WTC11 (cell line): ENCODE measurements around the gene D2HGDH. TPM values are rescaled to one million over a fixed set of nuclear protein-coding genes. Genes with fewer than 3 reads are reported as not detected.

ENCODE experiments used
- ATAC-seq: fragments of 200-7000 bp; cut with Tn5 transposase; 2 replicates; pipeline ENCODE4 v1.10.0; 2021; ENCODE audit warnings: mild to moderate bottlenecking, moderate library complexity
- CTCF ChIA-PET: fragments of 300-600 bp; sonication (Branson Sonifier 250); formaldehyde crosslinking; loops from one replicate; lab custom pipeline; 2021; ENCODE audit warnings: antibody characterized with exemption; lab: Charles Lee
- POLR2A ChIA-PET: fragments of 350-600 bp; sonication (Branson Sonifier 250); formaldehyde crosslinking; loops from one replicate; lab custom pipeline; 2021; ENCODE audit warnings: antibody characterized with exemption; lab: Charles Lee
- DNase-seq: peaks from one replicate; pipeline ENCODE4 v3.0.0; 2021; ENCODE audit warnings: low spot score
- H3K27ac Mint-ChIP-seq: 2 replicates; pipeline ENCODE4 v1.8.0; 2021; ENCODE audit warnings: mixed read lengths
- H3K27me3 Mint-ChIP-seq: 2 replicates; pipeline ENCODE4 v1.8.0; 2021; ENCODE audit warnings: low read depth, mild to moderate bottlenecking, moderate library complexity, mixed read lengths
- H3K36me3 Mint-ChIP-seq: 2 replicates; pipeline ENCODE4 v1.8.0; 2021; ENCODE audit warnings: mixed read lengths
- H3K4me1 Mint-ChIP-seq: 2 replicates; pipeline ENCODE4 v1.8.0; 2022; ENCODE audit warnings: mixed read lengths
- H3K4me3 Mint-ChIP-seq: 2 replicates; pipeline ENCODE4 v1.8.0; 2021; ENCODE audit warnings: mild to moderate bottlenecking, moderate library complexity, mixed read lengths
- H3K9me3 Mint-ChIP-seq: 2 replicates; pipeline ENCODE4 v1.8.0; 2021; ENCODE audit warnings: mixed read lengths
- ATF6 ChIP-seq: sonication (generic); formaldehyde crosslinking; IDR thresholded peaks from 2 replicates; pipeline ENCODE4 v1.8.1; 2023; ENCODE audit warnings: mild to moderate bottlenecking, missing genetic modification reagents
- CTCF ChIP-seq: fragments of 200-600 bp; IDR thresholded peaks from 2 replicates; pipeline ENCODE4 v1.8.0; 2022; ENCODE audit warnings: antibody characterized with exemption
- EMX1 ChIP-seq: fragments of 250-450 bp; sonication (Bioruptor Pico); IDR thresholded peaks from 2 replicates; pipeline ENCODE4 v1.8.0; 2021; ENCODE audit warnings: mild to moderate bottlenecking
- GABPB1 ChIP-seq: sonication (generic); formaldehyde crosslinking; IDR thresholded peaks from 2 replicates; pipeline ENCODE4 v1.8.1; 2023; ENCODE audit warnings: mild to moderate bottlenecking, missing genetic modification reagents
- JUN ChIP-seq: sonication (generic); formaldehyde crosslinking; IDR thresholded peaks from 2 replicates; pipeline ENCODE4 v1.8.0; 2023; ENCODE audit warnings: mild to moderate bottlenecking, missing genetic modification reagents
- MAX ChIP-seq: sonication (generic); formaldehyde crosslinking; IDR thresholded peaks from 2 replicates; pipeline ENCODE4 v1.8.0; 2022; ENCODE audit warnings: mild to moderate bottlenecking, missing genetic modification reagents
- MLX ChIP-seq: sonication (generic); formaldehyde crosslinking; IDR thresholded peaks from 2 replicates; pipeline ENCODE4 v1.8.1; 2023; ENCODE audit warnings: mild to moderate bottlenecking, missing genetic modification reagents, moderate library complexity
- OVOL2 ChIP-seq: fragments of 250-450 bp; sonication (Bioruptor Pico); IDR thresholded peaks from 2 replicates; pipeline ENCODE4 v1.9.0; 2021; ENCODE audit warnings: mild to moderate bottlenecking, borderline replicate concordance
- PREB ChIP-seq: sonication (generic); formaldehyde crosslinking; IDR thresholded peaks from 2 replicates; pipeline ENCODE4 v1.8.1; 2022; ENCODE audit warnings: mild to moderate bottlenecking, missing genetic modification reagents, moderate library complexity, borderline replicate concordance
- RELA ChIP-seq: sonication (generic); formaldehyde crosslinking; IDR thresholded peaks from 2 replicates; pipeline ENCODE4 v1.8.1; 2022; ENCODE audit warnings: missing genetic modification reagents, mild to moderate bottlenecking, borderline replicate concordance
- STAT6 ChIP-seq: sonication (generic); formaldehyde crosslinking; conservative IDR thresholded peaks from 2 replicates; pipeline ENCODE4 v1.8.1; 2023; ENCODE audit warnings: mild to moderate bottlenecking, low read depth, missing genetic modification reagents, moderate library complexity
- ZBTB43 ChIP-seq: sonication (generic); formaldehyde crosslinking; IDR thresholded peaks from 2 replicates; pipeline ENCODE4 v1.8.1; 2023; ENCODE audit warnings: mild to moderate bottlenecking, missing genetic modification reagents
- ZNF416 ChIP-seq: fragments of 250-450 bp; sonication (Bioruptor Pico); IDR thresholded peaks from 2 replicates; pipeline ENCODE4 v1.9.0; 2021; ENCODE audit warnings: mild to moderate bottlenecking, inconsistent platforms
- total RNA-seq: library from RNA; stranded (reverse); gene quantifications from 3 replicates; pipeline ENCODE4 v1.2.3, GENCODE V29; 2021

Gene D2HGDH
- total RNA-seq, 1 experiment from 2014 or later, result 22.7 TPM

- Mint-ChIP-seq H3K36me3 (peaks cover 53% of the 10 kb centered on the region), H3K27ac (no peak overlapping the region), H3K9me3 (peaks cover 19% of the 10 kb centered on the region), H3K27me3 (no peaks in the 10 kb centered on the region), H3K4me1 (no peaks in the 10 kb centered on the region), H3K4me3 (no peak overlapping the region)
- peak; percentile 72 for DNase-seq
- ATAC-seq, result peak; percentile 88
- TF ChIP-seq MLX (CRISPR knock-in tag) (no peak), JUN (CRISPR knock-in tag) (no peak), MAX (CRISPR knock-in tag) (peak; percentile 52; the same call in 1 of the 2 replicates), CTCF (peak; percentile 29; the same call in 1 of the 2 replicates)
- ChIA-PET CTCF (interaction anchor here (1.0 to 2.5 kb wide), 3 partner anchors 9 to 49 kb away, joined by 3 to 11 read pairs (median 6); partner anchors contain the start of genes D2HGDH and ING5), POLR2A (no interaction called here)
Observed at GRCh38 chr2:241724259-241724974, 10.0 kb upstream of the D2HGDH start.

GRCh38 chr2:241724975-241725870 lies 9.2 kb upstream of the D2HGDH start:
- no peak for ATAC-seq
- TF ChIP-seq PREB, result no peak
- TF ChIP-seq ATF6, result no peak
- TF ChIP-seq RELA, result no peak
- TF ChIP-seq STAT6 (CRISPR knock-in tag), result no peak
- no peak for TF ChIP-seq ZBTB43
- TF ChIP-seq ZNF416 (CRISPR knock-in tag), result no peak
- no peak for TF ChIP-seq GABPB1 (CRISPR knock-in tag)
- TF ChIP-seq OVOL2 (CRISPR knock-in tag), result no peak
- TF ChIP-seq EMX1, result no peak

More at GRCh38 chr2:241724975-241725870, 9.2 kb upstream of the D2HGDH start:
- H3K9me3 Mint-ChIP-seq, result peaks cover 19% of the 10 kb centered on the region
- H3K4me1 Mint-ChIP-seq, result no peaks in the 10 kb centered on the region
- no peak overlapping the region for H3K27ac Mint-ChIP-seq
- ChIA-PET POLR2A (no interaction called here), CTCF (interaction anchor here (2.5 kb wide), 1 partner anchor 9 kb away, joined by 11 read pairs; the partner anchor contains the start of gene D2HGDH)
- no peaks in the 10 kb centered on the region for H3K27me3 Mint-ChIP-seq
- H3K36me3 Mint-ChIP-seq, result peaks cover 45% of the 10 kb centered on the region
- no peak for DNase-seq
- no peak overlapping the region for H3K4me3 Mint-ChIP-seq
